Measurements from ENCODE around the gene DDX42. TPM values are rescaled to one million over a fixed set of nuclear protein-coding genes. Genes with fewer than 3 reads are reported as not detected.

The DDX42 gene
- total RNA-seq, 1 donor from 2014 or later: 121 TPM

DNA sequence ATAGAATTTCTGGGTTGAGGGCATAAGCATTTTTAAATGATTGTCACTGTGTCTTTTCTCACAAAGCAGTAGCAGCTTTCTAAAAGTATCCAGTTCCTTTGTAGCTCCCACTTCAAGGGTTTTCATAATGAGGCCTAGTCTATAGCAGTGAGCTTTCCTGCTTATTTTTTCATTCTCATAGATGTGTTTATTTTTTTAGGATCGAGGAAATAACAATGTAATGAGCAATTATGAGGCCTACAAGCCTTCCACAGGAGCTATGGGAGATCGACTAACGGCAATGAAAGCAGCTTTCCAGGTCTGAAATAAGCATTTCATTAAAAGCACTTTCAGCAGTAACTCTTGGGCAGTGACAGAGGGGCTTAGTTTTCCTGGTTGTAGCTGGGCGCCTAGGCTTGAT, 42.7 kb downstream of the DDX42 start:
- DNase-seq (ENCODE audit: extremely low spot score in 2 of 2): no peak
- H3K4me1 ChIP-seq: no peaks in the 10 kb centered on the region
- no peak overlapping the region for H3K27ac ChIP-seq
- H3K27me3 ChIP-seq: no peaks in the 10 kb centered on the region
- TF ChIP-seq POLR2A (IDR thresholded peaks at IDR 0.05) (no peak), POLR2AphosphoS5 (IDR thresholded peaks at IDR 0.05; ENCODE audit: insufficient read depth in 1 of 2, low read depth in 1 of 2) (no peak)
- TF ChIP-seq, protein P1, sequence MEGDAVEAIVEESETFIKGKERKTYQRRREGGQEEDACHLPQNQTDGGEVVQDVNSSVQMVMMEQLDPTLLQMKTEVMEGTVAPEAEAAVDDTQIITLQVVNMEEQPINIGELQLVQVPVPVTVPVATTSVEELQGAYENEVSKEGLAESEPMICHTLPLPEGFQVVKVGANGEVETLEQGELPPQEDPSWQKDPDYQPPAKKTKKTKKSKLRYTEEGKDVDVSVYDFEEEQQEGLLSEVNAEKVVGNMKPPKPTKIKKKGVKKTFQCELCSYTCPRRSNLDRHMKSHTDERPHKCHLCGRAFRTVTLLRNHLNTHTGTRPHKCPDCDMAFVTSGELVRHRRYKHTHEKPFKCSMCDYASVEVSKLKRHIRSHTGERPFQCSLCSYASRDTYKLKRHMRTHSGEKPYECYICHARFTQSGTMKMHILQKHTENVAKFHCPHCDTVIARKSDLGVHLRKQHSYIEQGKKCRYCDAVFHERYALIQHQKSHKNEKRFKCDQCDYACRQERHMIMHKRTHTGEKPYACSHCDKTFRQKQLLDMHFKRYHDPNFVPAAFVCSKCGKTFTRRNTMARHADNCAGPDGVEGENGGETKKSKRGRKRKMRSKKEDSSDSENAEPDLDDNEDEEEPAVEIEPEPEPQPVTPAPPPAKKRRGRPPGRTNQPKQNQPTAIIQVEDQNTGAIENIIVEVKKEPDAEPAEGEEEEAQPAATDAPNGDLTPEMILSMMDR (IDR thresholded peaks at IDR 0.05): no peak
- no peaks in the 10 kb centered on the region for H3K9me3 ChIP-seq
- intact Hi-C loops (cut with DNase I): no loop called here
- no peak overlapping the region for H3K4me3 ChIP-seq
- H3K36me3 ChIP-seq: peaks cover 5 to 87% of the 10 kb centered on the region in 2 donors

DNA sequence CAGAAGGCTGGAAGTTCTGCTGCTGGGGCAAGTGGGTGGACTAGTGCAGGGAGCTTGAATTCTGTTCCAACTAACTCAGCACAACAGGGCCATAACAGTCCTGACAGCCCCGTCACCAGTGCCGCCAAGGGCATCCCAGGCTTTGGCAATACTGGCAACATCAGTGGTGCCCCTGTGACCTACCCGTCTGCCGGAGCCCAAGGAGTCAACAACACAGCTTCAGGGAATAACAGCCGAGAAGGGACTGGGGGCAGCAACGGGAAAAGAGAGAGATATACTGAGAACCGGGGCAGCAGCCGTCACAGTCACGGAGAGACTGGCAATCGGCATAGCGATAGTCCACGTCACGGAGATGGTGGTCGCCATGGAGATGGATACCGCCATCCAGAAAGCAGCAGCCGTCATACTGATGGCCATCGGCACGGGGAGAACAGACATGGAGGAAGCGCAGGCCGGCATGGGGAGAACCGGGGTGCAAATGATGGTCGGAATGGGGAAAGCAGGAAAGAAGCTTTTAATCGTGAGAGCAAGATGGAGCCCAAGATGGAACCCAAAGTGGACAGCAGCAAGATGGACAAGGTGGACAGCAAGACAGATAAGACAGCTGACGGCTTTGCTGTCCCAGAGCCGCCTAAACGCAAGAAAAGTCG, 43.9 kb downstream of the DDX42 start:
- TF ChIP-seq, protein P1 (IDR thresholded peaks at IDR 0.05): no peak
- TF ChIP-seq POLR2A (IDR thresholded peaks at IDR 0.05) (no peak), POLR2AphosphoS5 (IDR thresholded peaks at IDR 0.05; ENCODE audit: insufficient read depth in 1 of 2, low read depth in 1 of 2) (no peak)
- Histone ChIP-seq H3K9me3 (no peaks in the 10 kb centered on the region), H3K27ac (no peak overlapping the region), H3K36me3 (peaks cover 5 to 87% of the 10 kb centered on the region in 2 donors), H3K4me3 (no peak overlapping the region), H3K4me1 (no peaks in the 10 kb centered on the region), H3K27me3 (no peaks in the 10 kb centered on the region)
- intact Hi-C loops (cut with DNase I): no loop called here
- DNase-seq (ENCODE audit: extremely low spot score in 2 of 2): no peak

DNA sequence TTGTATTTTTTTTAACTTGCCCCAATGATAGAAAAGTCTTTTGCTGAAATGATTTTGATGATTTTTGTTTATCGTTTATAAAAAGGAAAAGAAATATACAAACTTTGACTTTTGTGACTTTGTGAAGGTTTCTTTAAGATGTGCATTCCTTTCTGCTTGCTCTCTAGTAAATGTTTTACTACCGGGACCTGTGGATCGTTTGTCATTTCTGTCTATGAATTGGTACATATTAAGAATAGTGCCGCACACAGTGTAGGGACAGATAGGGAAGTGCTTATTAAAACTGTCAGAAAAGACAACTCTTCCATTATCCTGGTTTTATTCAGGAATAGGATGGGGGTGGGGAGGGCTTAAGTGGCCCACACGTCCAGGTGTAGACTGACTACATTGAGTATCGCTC, 45.2 kb downstream of the DDX42 start:
- intact Hi-C loops (cut with DNase I): no loop called here
- no peak for DNase-seq (ENCODE audit: extremely low spot score in 2 of 2)
- no peaks in the 10 kb centered on the region for H3K4me1 ChIP-seq
- H3K36me3 ChIP-seq: peaks cover 5 to 87% of the 10 kb centered on the region in 2 donors
- no peaks in the 10 kb centered on the region for H3K9me3 ChIP-seq
- no peak overlapping the region for H3K4me3 ChIP-seq
- TF ChIP-seq POLR2AphosphoS5 (IDR thresholded peaks at IDR 0.05; ENCODE audit: insufficient read depth in 1 of 2, low read depth in 1 of 2): no peak
- no peak for TF ChIP-seq POLR2A (IDR thresholded peaks at IDR 0.05)
- TF ChIP-seq, protein P1 (IDR thresholded peaks at IDR 0.05): no peak
- no peaks in the 10 kb centered on the region for H3K27me3 ChIP-seq
- H3K27ac ChIP-seq: no peak overlapping the region

DNA sequence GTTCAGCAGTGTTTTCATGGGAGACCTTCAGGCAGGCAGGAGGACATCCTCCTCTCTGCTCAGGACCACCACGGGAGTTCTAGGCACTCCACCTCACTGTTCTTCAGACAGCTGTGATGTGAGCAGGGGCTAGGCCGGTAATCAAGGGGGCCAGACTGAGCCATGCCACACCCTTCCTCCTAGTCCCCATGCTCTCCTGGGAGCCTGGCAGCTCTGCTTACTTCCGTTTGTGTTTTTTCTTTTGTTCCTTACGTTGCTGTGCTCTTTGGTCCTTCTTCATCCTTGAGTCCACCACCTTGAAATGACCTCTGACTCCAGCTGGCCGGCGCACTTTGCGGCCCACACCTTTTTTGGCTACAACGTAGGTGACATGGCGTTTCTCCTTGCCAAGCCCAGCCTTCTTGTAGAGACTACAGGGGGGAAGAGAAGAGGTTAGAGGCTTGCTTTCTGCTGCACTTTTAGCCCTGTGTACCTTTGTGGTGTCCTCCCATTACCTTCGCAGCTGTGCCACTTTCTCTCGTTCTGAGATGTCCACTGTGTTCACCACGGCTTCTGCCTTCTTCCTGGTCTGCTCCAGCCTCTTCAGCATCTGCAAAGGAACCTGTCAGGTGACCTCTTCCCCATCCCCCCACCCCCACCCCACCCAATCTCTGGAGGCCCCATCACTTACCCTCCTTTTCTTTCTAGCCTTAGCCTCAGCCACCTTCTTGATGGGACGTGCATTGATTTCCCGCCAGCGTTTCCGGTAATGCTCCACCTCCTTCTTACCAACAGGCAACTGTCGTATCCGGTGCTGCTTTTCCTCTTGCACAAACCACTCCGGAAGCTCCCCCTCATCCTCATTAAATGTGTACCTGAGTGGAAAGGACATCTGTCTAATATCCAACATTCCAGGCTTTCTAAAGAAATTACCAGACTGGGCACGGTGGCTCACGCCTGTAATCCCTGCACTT, 45.9 kb downstream of the DDX42 start:
- H3K36me3 ChIP-seq: peaks cover 5 to 87% of the 10 kb centered on the region in 2 donors
- H3K4me1 ChIP-seq: no peaks in the 10 kb centered on the region
- no peaks in the 10 kb centered on the region for H3K27me3 ChIP-seq
- no peak for TF ChIP-seq POLR2AphosphoS5 (IDR thresholded peaks at IDR 0.05; ENCODE audit: insufficient read depth in 1 of 2, low read depth in 1 of 2)
- no peak for TF ChIP-seq POLR2A (IDR thresholded peaks at IDR 0.05)
- TF ChIP-seq, protein P1 (IDR thresholded peaks at IDR 0.05): no peak
- no peak overlapping the region for H3K4me3 ChIP-seq
- DNase-seq (ENCODE audit: extremely low spot score in 2 of 2): no peak
- H3K9me3 ChIP-seq: no peaks in the 10 kb centered on the region
- H3K27ac ChIP-seq: no peak overlapping the region
- intact Hi-C loops (cut with DNase I): no loop called here

All from vagina (tissue), 2 donors.